HepG2 (cell line): ENCODE results near the gene KLK7. TPM values are rescaled to one million over a fixed set of nuclear protein-coding genes. Genes with fewer than 3 reads are reported as not detected.

Experiments
- KIAA2018 ChIP-seq: sonication (generic); formaldehyde crosslinking; IDR thresholded peaks from 2 replicates; pipeline ENCODE4 v1.5.0; 2020; ENCODE audit warnings: mild to moderate bottlenecking, missing genetic modification reagents, borderline replicate concordance
- SALL1 ChIP-seq: sonication (generic); formaldehyde crosslinking; IDR thresholded peaks from 2 replicates; pipeline ENCODE4 v1.8.0; 2022; ENCODE audit warnings: mild to moderate bottlenecking, missing genetic modification reagents
- ZNF263 ChIP-seq: sonication (generic); formaldehyde crosslinking; IDR thresholded peaks from 2 replicates; pipeline ENCODE4 v1.4.0; 2020; ENCODE audit warnings: missing genetic modification reagents
- ZNF530 ChIP-seq: sonication (generic); formaldehyde crosslinking; IDR thresholded peaks from 2 replicates; pipeline ENCODE4 v1.5.0; 2020; ENCODE audit warnings: low read depth, mild to moderate bottlenecking, missing genetic modification reagents
- ZNF549 ChIP-seq: sonication (generic); formaldehyde crosslinking; IDR thresholded peaks from 2 replicates; pipeline ENCODE4 v1.5.0; 2020; ENCODE audit warnings: missing genetic modification reagents
- ZNF749 ChIP-seq: sonication (generic); formaldehyde crosslinking; IDR thresholded peaks from 2 replicates; pipeline ENCODE4 v1.8.0; 2022; ENCODE audit warnings: mild to moderate bottlenecking, missing genetic modification reagents, moderate library complexity, borderline replicate concordance
- polyA plus RNA-seq, 8 experiments: library from polyadenylated mRNA; depleted of rRNA in 3 of 8; stranded (reverse) in 7 of 8; unstranded in 1 of 8; fragments of >200 nt; fragmentation: Illumina TruSeq in 4 of 8; extraction: Trizol in 4 of 8; gene quantifications; 2 replicates each; pipeline versions ENCODE4 v1.2.1 to v1.2.3, GENCODE V29; 2011 to 2016; ENCODE audit warnings: low read depth in 4 of 8, missing spikeins in 1 of 8, mixed read lengths in 1 of 8; ENCODE audit not compliant: insufficient read depth in 1 of 8
- total RNA-seq, 5 experiments: library from RNA; depleted of rRNA; stranded (reverse); fragments of >200 nt; fragmentation: Illumina TruSeq; extraction: Trizol; gene quantifications; 2 replicates each; pipeline ENCODE4 v1.2.3, GENCODE V29; 2016; ENCODE audit warnings: low read depth in 1 of 5
- TF ChIP-seq, protein P1 (sequence below): IDR thresholded peaks from 2 replicates; pipeline ENCODE4 v1.6.1; 2012; ENCODE audit warnings: inconsistent platforms

Gene KLK7
- total and polyA plus RNA-seq, 2 of the 13 experiments (the other 11 are each of a cell fraction or from before 2014, with no cell fraction given) = not detected

GRCh38 chr19:50943074-50943828, 40.5 kb downstream of the KLK7 start (continued):
- no peak for TF ChIP-seq KIAA2018 (CRISPR knock-in tag)
- no peak for TF ChIP-seq ZNF549
- TF ChIP-seq ZNF749 (CRISPR knock-in tag) = no peak
- no peak for TF ChIP-seq SALL1 (CRISPR knock-in tag)
- no peak for TF ChIP-seq ZNF263
- TF ChIP-seq, protein P1, sequence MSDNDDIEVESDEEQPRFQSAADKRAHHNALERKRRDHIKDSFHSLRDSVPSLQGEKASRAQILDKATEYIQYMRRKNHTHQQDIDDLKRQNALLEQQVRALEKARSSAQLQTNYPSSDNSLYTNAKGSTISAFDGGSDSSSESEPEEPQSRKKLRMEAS = no peak
- TF ChIP-seq ZNF530 (CRISPR knock-in tag) = no peak
- TF ChIP-seq, all 625 proteins: peak for 0
